HepG2 (cell line): ENCODE measurements around the gene ADAMTS4. TPM values are rescaled to one million over a fixed set of nuclear protein-coding genes. Genes with fewer than 3 reads are reported as not detected.
A peak's percentile ranks its signal among the peaks of the same experiment; 100 is the strongest.

Experiments used
- CCDC6 ChIP-seq: sonication (generic); formaldehyde crosslinking; IDR thresholded peaks from 2 replicates; pipeline ENCODE4 v1.8.1; 2022; ENCODE audit warnings: mild to moderate bottlenecking, missing genetic modification reagents, moderate library complexity
- FOXP4 ChIP-seq: sonication (generic); formaldehyde crosslinking; IDR thresholded peaks from 2 replicates; pipeline ENCODE4 v1.4.0; 2020; ENCODE audit warnings: missing genetic modification reagents
- KDM3A ChIP-seq: IDR thresholded peaks from 2 replicates; pipeline ENCODE4 v1.6.1; 2018; ENCODE audit warnings: low read depth, missing compliant biosample characterization
- KDM5A ChIP-seq: fragments of 200-600 bp; sonication (generic); IDR thresholded peaks from 2 replicates; pipeline ENCODE4 v1.7.0; 2018; ENCODE audit warnings: antibody characterized with exemption, mild to moderate bottlenecking, low read length, borderline replicate concordance
- KLF15 ChIP-seq: sonication (generic); formaldehyde crosslinking; IDR thresholded peaks from 2 replicates; pipeline ENCODE4 v1.8.1; 2023; ENCODE audit warnings: borderline replicate concordance, mild to moderate bottlenecking, inconsistent platforms, missing genetic modification reagents, mixed read lengths
- KLF16 ChIP-seq, 2 experiments: sonication (generic) in 1 of 2; formaldehyde crosslinking in 1 of 2; IDR thresholded peaks; 2 replicates each; pipeline versions ENCODE4 v1.6.1 to v1.8.0; 2016 to 2023; ENCODE audit warnings: missing genetic modification reagents in 2 of 2, missing compliant biosample characterization in 1 of 2
- MXD3 ChIP-seq: IDR thresholded peaks from 2 replicates; pipeline ENCODE4 v1.6.1; 2016; ENCODE audit warnings: mild to moderate bottlenecking, missing biosample characterization, missing genetic modification reagents
- PATZ1 ChIP-seq: sonication (generic); formaldehyde crosslinking; IDR thresholded peaks from 2 replicates; pipeline ENCODE4 v1.4.0; 2020; ENCODE audit warnings: missing genetic modification reagents
- PHF8 ChIP-seq: sonication (generic); formaldehyde crosslinking; IDR thresholded peaks from 2 replicates; pipeline ENCODE4 v1.5.0; 2020; ENCODE audit warnings: missing genetic modification reagents
- RAD21 ChIP-seq: fragments of 450-650 bp; formaldehyde crosslinking; IDR thresholded peaks from 2 replicates; pipeline ENCODE4 v1.5.0; 2020; ENCODE audit warnings: mild to moderate bottlenecking
- RELA ChIP-seq: sonication (generic); formaldehyde crosslinking; IDR thresholded peaks from 2 replicates; pipeline ENCODE4 v1.4.0; 2020; ENCODE audit warnings: missing genetic modification reagents
- ZNF232 ChIP-seq: sonication (generic); formaldehyde crosslinking; IDR thresholded peaks from 2 replicates; pipeline ENCODE4 v1.4.0; 2020; ENCODE audit warnings: missing genetic modification reagents, borderline replicate concordance
- ZNF317 ChIP-seq: sonication (generic); formaldehyde crosslinking; IDR thresholded peaks from 2 replicates; pipeline ENCODE4 v1.5.0; 2020; ENCODE audit warnings: mild to moderate bottlenecking, missing genetic modification reagents
- ZNF414 ChIP-seq: sonication (generic); formaldehyde crosslinking; IDR thresholded peaks from 2 replicates; pipeline ENCODE4 v1.5.0; 2020; ENCODE audit warnings: missing genetic modification reagents
- polyA plus RNA-seq, 8 experiments: library from polyadenylated mRNA; depleted of rRNA in 3 of 8; stranded (reverse) in 7 of 8; unstranded in 1 of 8; fragments of >200 nt; fragmentation: Illumina TruSeq in 4 of 8; extraction: Trizol in 4 of 8; gene quantifications; 2 replicates each; pipeline versions ENCODE4 v1.2.1 to v1.2.3, GENCODE V29; 2011 to 2016; ENCODE audit warnings: low read depth in 4 of 8, missing spikeins in 1 of 8, mixed read lengths in 1 of 8; ENCODE audit not compliant: insufficient read depth in 1 of 8
- total RNA-seq, 5 experiments: library from RNA; depleted of rRNA; stranded (reverse); fragments of >200 nt; fragmentation: Illumina TruSeq; extraction: Trizol; gene quantifications; 2 replicates each; pipeline ENCODE4 v1.2.3, GENCODE V29; 2016; ENCODE audit warnings: low read depth in 1 of 5
- TF ChIP-seq, protein P1 (sequence below), 2 experiments: IDR thresholded peaks; 2 replicates each; pipeline ENCODE4 v1.6.1; 2011 to 2012; ENCODE audit warnings: low read length in 2 of 2, borderline replicate concordance in 1 of 2, low read depth in 1 of 2, mild to moderate bottlenecking in 1 of 2, moderate library complexity in 1 of 2
- TF ChIP-seq, protein P2 (sequence below): sonication (generic); formaldehyde crosslinking; IDR thresholded peaks from 2 replicates; pipeline ENCODE4 v1.4.0; 2020; ENCODE audit warnings: missing genetic modification reagents

Gene ADAMTS4
- total and polyA plus RNA-seq, 2 of the 13 experiments (the other 11 are each of a cell fraction or from before 2014, with no cell fraction given), result 0.51 to 1.7 TPM

GRCh38 chr1:161201836-161202712 is 3.2 kb upstream of the ADAMTS4 start, which contains the start of gene NDUFS2 (continued):
- TF ChIP-seq RAD21 (CRISPR knock-in tag), result 0 out of 2 replicates have a peak, but pooled peaks have one; percentile 30
- peak in 1 of 2 experiments; percentile 87; a peak in 2 of 4 replicates for TF ChIP-seq KLF16 (CRISPR knock-in tag; IDR thresholded peaks at IDR 0.05)
- TF ChIP-seq, protein P1, sequence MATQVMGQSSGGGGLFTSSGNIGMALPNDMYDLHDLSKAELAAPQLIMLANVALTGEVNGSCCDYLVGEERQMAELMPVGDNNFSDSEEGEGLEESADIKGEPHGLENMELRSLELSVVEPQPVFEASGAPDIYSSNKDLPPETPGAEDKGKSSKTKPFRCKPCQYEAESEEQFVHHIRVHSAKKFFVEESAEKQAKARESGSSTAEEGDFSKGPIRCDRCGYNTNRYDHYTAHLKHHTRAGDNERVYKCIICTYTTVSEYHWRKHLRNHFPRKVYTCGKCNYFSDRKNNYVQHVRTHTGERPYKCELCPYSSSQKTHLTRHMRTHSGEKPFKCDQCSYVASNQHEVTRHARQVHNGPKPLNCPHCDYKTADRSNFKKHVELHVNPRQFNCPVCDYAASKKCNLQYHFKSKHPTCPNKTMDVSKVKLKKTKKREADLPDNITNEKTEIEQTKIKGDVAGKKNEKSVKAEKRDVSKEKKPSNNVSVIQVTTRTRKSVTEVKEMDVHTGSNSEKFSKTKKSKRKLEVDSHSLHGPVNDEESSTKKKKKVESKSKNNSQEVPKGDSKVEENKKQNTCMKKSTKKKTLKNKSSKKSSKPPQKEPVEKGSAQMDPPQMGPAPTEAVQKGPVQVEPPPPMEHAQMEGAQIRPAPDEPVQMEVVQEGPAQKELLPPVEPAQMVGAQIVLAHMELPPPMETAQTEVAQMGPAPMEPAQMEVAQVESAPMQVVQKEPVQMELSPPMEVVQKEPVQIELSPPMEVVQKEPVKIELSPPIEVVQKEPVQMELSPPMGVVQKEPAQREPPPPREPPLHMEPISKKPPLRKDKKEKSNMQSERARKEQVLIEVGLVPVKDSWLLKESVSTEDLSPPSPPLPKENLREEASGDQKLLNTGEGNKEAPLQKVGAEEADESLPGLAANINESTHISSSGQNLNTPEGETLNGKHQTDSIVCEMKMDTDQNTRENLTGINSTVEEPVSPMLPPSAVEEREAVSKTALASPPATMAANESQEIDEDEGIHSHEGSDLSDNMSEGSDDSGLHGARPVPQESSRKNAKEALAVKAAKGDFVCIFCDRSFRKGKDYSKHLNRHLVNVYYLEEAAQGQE (IDR thresholded peaks at IDR 0.05; ENCODE audit: borderline replicate concordance in 1 of 2, low read depth in 1 of 2, low read length in 2 of 2), result peak in 1 of 2 experiments; percentile 72; a peak in 1 of 4 replicates
- 0 out of 2 replicates have a peak, but pooled peaks have one; percentile 24 for TF ChIP-seq RELA
- no peak for TF ChIP-seq ZNF414
- TF ChIP-seq KDM3A (CRISPR knock-in tag), result no peak
- TF ChIP-seq, protein P2, sequence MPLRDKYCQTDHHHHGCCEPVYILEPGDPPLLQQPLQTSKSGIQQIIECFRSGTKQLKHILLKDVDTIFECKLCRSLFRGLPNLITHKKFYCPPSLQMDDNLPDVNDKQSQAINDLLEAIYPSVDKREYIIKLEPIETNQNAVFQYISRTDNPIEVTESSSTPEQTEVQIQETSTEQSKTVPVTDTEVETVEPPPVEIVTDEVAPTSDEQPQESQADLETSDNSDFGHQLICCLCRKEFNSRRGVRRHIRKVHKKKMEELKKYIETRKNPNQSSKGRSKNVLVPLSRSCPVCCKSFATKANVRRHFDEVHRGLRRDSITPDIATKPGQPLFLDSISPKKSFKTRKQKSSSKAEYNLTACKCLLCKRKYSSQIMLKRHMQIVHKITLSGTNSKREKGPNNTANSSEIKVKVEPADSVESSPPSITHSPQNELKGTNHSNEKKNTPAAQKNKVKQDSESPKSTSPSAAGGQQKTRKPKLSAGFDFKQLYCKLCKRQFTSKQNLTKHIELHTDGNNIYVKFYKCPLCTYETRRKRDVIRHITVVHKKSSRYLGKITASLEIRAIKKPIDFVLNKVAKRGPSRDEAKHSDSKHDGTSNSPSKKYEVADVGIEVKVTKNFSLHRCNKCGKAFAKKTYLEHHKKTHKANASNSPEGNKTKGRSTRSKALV (CRISPR knock-in tag), result peak; percentile 84
- no peak for TF ChIP-seq KLF15 (CRISPR knock-in tag)
- no peak; the same call in 1 of the 2 replicates for TF ChIP-seq ZNF232
- no peak for TF ChIP-seq PATZ1 (CRISPR knock-in tag)
- peak; percentile 90 for TF ChIP-seq PHF8 (CRISPR knock-in tag)
- TF ChIP-seq FOXP4 (CRISPR knock-in tag), result peak; percentile 65; the same call in 1 of the 2 replicates
- TF ChIP-seq KDM5A, result peak; percentile 65
- TF ChIP-seq ZNF317 (CRISPR knock-in tag), result no peak
- TF ChIP-seq MXD3 (CRISPR knock-in tag), result peak; percentile 55; the same call in 1 of the 2 replicates
- TF ChIP-seq CCDC6, result peak; percentile 55; the same call in 1 of the 2 replicates
